Measurements from ENCODE around the gene ZNF385B. TPM values are rescaled to one million over a fixed set of nuclear protein-coding genes. Genes with fewer than 3 reads are reported as not detected.

The ZNF385B gene
- polyA plus RNA-seq, 1 donor from 2014 or later, result 0.31 TPM

DNA sequence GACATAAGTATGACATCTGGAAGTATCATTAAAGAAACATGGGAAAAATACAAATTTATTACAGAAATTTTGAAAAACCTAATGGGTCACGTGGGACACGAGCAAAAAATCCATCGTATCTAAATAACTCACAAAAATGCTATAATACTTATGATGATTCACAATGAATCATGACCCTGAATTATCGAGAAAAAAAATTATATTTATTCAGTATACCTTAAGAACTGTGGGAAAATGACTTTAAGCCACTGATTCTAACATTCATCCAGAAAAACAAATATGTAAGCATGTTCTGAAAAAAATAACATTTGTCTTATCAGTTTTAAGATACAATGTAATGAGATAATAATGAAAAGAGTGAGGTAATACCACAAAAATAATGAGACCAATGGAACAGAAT lies 51.8 kb downstream of the ZNF385B start:
- Histone ChIP-seq H3K9me2 (ENCODE audit: insufficient read depth, low read length) (no peaks in the 10 kb centered on the region), H3K27ac (ENCODE audit: low read length) (no peak overlapping the region), H3K9ac (ENCODE audit: low read length) (no peak overlapping the region), H4K20me1 (ENCODE audit: insufficient read depth) (no peaks in the 10 kb centered on the region), H2AFZ (ENCODE audit: low read depth, low read length) (no peak overlapping the region), H3K36me3 (ENCODE audit: insufficient read depth, low read length) (no peaks in the 10 kb centered on the region), H3K9me3 (ENCODE audit: low read length) (no peaks in the 10 kb centered on the region), H3K4me3 (ENCODE audit: low read length) (no peak overlapping the region), H3F3A (ENCODE audit: insufficient read depth, low read length, poor library complexity, severe bottlenecking) (no peaks in the 10 kb centered on the region), H3K4me2 (ENCODE audit: low read length) (no peak overlapping the region), H3K27me3 (ENCODE audit: insufficient read depth, low read depth, low read length) (no peaks in the 10 kb centered on the region), H3K79me2 (replicated peaks; ENCODE audit: insufficient read depth, low read length) (no peaks in the 10 kb centered on the region)
- TF ChIP-seq REST (IDR thresholded peaks at IDR 0.05; ENCODE audit: borderline replicate concordance) (no peak), POLR2AphosphoS5 (IDR thresholded peaks at IDR 0.05) (no peak), SMC3 (conservative IDR thresholded peaks at IDR 0.05; ENCODE audit: poor library complexity) (no peak), RAD21 (conservative IDR thresholded peaks at IDR 0.05) (no peak), EZH2 (IDR thresholded peaks at IDR 0.05; ENCODE audit: borderline replicate concordance, insufficient read depth, low read length, poor library complexity, severe bottlenecking) (no peak), MXI1 (conservative IDR thresholded peaks at IDR 0.05; ENCODE audit: poor library complexity, severe bottlenecking) (no peak), TAF1 (IDR thresholded peaks at IDR 0.05; ENCODE audit: low read depth) (no peak), EP300 (conservative IDR thresholded peaks at IDR 0.05; ENCODE audit: poor library complexity, severe bottlenecking) (no peak), CTCF (IDR thresholded peaks at IDR 0.05; ENCODE audit: poor library complexity, severe bottlenecking) (no peak)

DNA sequence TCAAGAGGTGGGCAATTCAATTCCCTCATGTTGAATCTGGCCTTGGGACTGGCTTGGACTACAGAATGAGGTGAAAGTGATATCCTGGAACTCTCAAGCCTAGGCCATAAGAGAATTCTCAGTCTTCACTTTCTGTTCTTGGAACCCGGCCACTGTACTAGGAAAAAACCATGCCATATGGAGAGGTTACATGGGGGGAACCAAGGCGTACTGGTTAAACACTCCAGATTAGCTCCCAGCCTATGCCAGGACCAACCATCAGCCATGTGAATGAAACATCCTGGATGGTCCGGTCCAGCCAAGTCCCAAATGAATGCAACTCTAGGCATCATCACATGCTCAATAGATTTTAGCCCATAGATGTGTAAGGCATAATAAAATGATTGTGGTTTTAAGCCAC lies 56.4 kb downstream of the ZNF385B start:
- Histone ChIP-seq H3F3A (ENCODE audit: insufficient read depth, low read length, poor library complexity, severe bottlenecking) (no peaks in the 10 kb centered on the region), H3K4me3 (ENCODE audit: low read length) (no peak overlapping the region), H2AFZ (ENCODE audit: low read depth, low read length) (no peak overlapping the region), H4K20me1 (ENCODE audit: insufficient read depth) (no peaks in the 10 kb centered on the region), H3K27ac (ENCODE audit: low read length) (no peak overlapping the region), H3K9ac (ENCODE audit: low read length) (no peak overlapping the region), H3K9me3 (ENCODE audit: low read length) (no peaks in the 10 kb centered on the region), H3K36me3 (ENCODE audit: insufficient read depth, low read length) (no peaks in the 10 kb centered on the region), H3K4me2 (ENCODE audit: low read length) (no peak overlapping the region), H3K79me2 (replicated peaks; ENCODE audit: insufficient read depth, low read length) (no peaks in the 10 kb centered on the region), H3K27me3 (ENCODE audit: insufficient read depth, low read depth, low read length) (no peaks in the 10 kb centered on the region), H3K9me2 (ENCODE audit: insufficient read depth, low read length) (no peaks in the 10 kb centered on the region)
- TF ChIP-seq TAF1 (IDR thresholded peaks at IDR 0.05; ENCODE audit: low read depth) (no peak), CTCF (IDR thresholded peaks at IDR 0.05; ENCODE audit: poor library complexity, severe bottlenecking) (no peak), SMC3 (conservative IDR thresholded peaks at IDR 0.05; ENCODE audit: poor library complexity) (no peak), EZH2 (IDR thresholded peaks at IDR 0.05; ENCODE audit: borderline replicate concordance, insufficient read depth, low read length, poor library complexity, severe bottlenecking) (no peak), POLR2AphosphoS5 (IDR thresholded peaks at IDR 0.05) (no peak), EP300 (conservative IDR thresholded peaks at IDR 0.05; ENCODE audit: poor library complexity, severe bottlenecking) (no peak), RAD21 (conservative IDR thresholded peaks at IDR 0.05) (no peak), REST (IDR thresholded peaks at IDR 0.05; ENCODE audit: borderline replicate concordance) (no peak), MXI1 (conservative IDR thresholded peaks at IDR 0.05; ENCODE audit: poor library complexity, severe bottlenecking) (no peak)

All from neural cell (in vitro differentiated cells).